B cell (primary cell): ENCODE results near the gene CNOT4. TPM values are rescaled to one million over a fixed set of nuclear protein-coding genes. Genes with fewer than 3 reads are reported as not detected.

Experiments used
- ATAC-seq: fragments of 200-7000 bp; cut with Tn5 transposase; one replicate; pipeline ENCODE4 v1.10.0; 2021; ENCODE audit warnings: low read depth, mild to moderate bottlenecking, moderate number of reproducible peaks, moderate library complexity
- CTCF ChIA-PET: fragments of 350-600 bp; sonication (Branson Sonifier 250); formaldehyde crosslinking; loops from one replicate; lab custom pipeline; 2021; ENCODE audit warnings: antibody characterized with exemption, inconsistent platforms; lab: Charles Lee
- POLR2A ChIA-PET: fragments of 350-600 bp; sonication (Branson Sonifier 250); formaldehyde crosslinking; loops from one replicate; lab custom pipeline; 2021; ENCODE audit warnings: antibody characterized with exemption; lab: Charles Lee
- DNase-seq: peaks from one replicate; pipeline ENCODE4 v3.0.0; 2013
- H2AFZ ChIP-seq: 2 replicates; pipeline ENCODE4 v1.6.1; 2012; ENCODE audit warnings: mild to moderate bottlenecking, low read depth, low read length; ENCODE audit not compliant: insufficient read depth, poor library complexity, severe bottlenecking
- H3K27ac ChIP-seq, 2 donors: 1 replicate in 1 of 2; 2 replicates in 1 of 2; pipeline ENCODE4 v1.5.1; 2012 to 2013; ENCODE audit warnings: low read length in 2 of 2, mild to moderate bottlenecking in 2 of 2, moderate library complexity in 1 of 2
- H3K27me3 ChIP-seq, 4 experiments: fragments of 200-600 bp in 1 of 4; sonication (generic) in 1 of 4; replicated peaks in 1 of 4; 1 replicate in 2 of 4; 2 replicates in 2 of 4; pipeline versions ENCODE4 v1.6.1 to v1.7.0; 2013 to 2016; ENCODE audit warnings: low read length in 3 of 4, mild to moderate bottlenecking in 2 of 4, mixed read lengths in 1 of 4, moderate library complexity in 1 of 4; ENCODE audit not compliant: insufficient read depth in 4 of 4, control insufficient read depth in 3 of 4; ENCODE audit errors: control extremely low read depth in 1 of 4
- H3K36me3 ChIP-seq, 2 experiments: replicated peaks in 1 of 2; 1 replicate in 1 of 2; 2 replicates in 1 of 2; pipeline versions ENCODE4 v1.6.1 to v1.7.1; 2013; ENCODE audit warnings: low read length in 1 of 2; ENCODE audit not compliant: insufficient read depth in 2 of 2, control insufficient read depth in 1 of 2; ENCODE audit errors: control extremely low read depth in 1 of 2, extremely low read depth in 1 of 2
- H3K4me1 ChIP-seq, 2 donors: fragments of 200-600 bp in 1 of 2; sonication (generic) in 1 of 2; 1 replicate in 1 of 2; 2 replicates in 1 of 2; pipeline versions ENCODE4 v1.5.1 to v1.6.1; 2013 to 2017; ENCODE audit warnings: low read length in 2 of 2; ENCODE audit not compliant: control insufficient read depth in 2 of 2, insufficient read depth in 2 of 2
- H3K4me2 ChIP-seq: replicated peaks from 2 replicates; pipeline ENCODE3; 2012; ENCODE audit warnings: mild to moderate bottlenecking, low read depth, low read length; ENCODE audit not compliant: poor library complexity, severe bottlenecking
- H3K4me3 ChIP-seq, 5 experiments: fragments of 200-600 bp in 1 of 5; sonication (generic) in 1 of 5; 1 replicate in 3 of 5; 2 replicates in 2 of 5; pipeline versions ENCODE4 v1.5.1 to v1.7.0; 2011 to 2016; ENCODE audit warnings: low read length in 4 of 5, mild to moderate bottlenecking in 4 of 5, low read depth in 2 of 5, control low read depth in 1 of 5, moderate library complexity in 1 of 5; ENCODE audit not compliant: insufficient read depth in 1 of 5; ENCODE audit errors: control extremely low read depth in 1 of 5, extremely low read depth in 1 of 5
- H3K79me2 ChIP-seq: fragments of 200-600 bp; sonication (generic); one replicate; pipeline ENCODE4 v1.6.0; 2016; ENCODE audit warnings: low read length; ENCODE audit not compliant: control insufficient read depth, insufficient read depth
- H3K9ac ChIP-seq: fragments of 200-600 bp; sonication (generic); 2 replicates; pipeline ENCODE4 v1.6.1; 2017; ENCODE audit warnings: mild to moderate bottlenecking, low read length, moderate library complexity
- H3K9me3 ChIP-seq, 3 donors: one replicate each; pipeline versions ENCODE4 v1.6.1 to v1.7.1; 2013; ENCODE audit warnings: low read length in 2 of 3; ENCODE audit not compliant: control insufficient read depth in 2 of 3, insufficient read depth in 1 of 3; ENCODE audit errors: control extremely low read depth in 1 of 3
- H4K20me1 ChIP-seq: 2 replicates; pipeline ENCODE4 v1.6.0; 2012; ENCODE audit warnings: mild to moderate bottlenecking, low read length; ENCODE audit not compliant: insufficient read depth, control insufficient read depth, poor library complexity, severe bottlenecking
- H3K27ac Mint-ChIP-seq: one replicate; pipeline ENCODE4 v1.8.0; 2021; ENCODE audit warnings: mixed read lengths
- H3K27me3 Mint-ChIP-seq: one replicate; pipeline ENCODE4 v1.8.0; 2021; ENCODE audit warnings: mixed read lengths
- H3K4me1 Mint-ChIP-seq: one replicate; pipeline ENCODE4 v1.8.0; 2021; ENCODE audit warnings: mixed read lengths
- H3K4me3 Mint-ChIP-seq: one replicate; pipeline ENCODE4 v1.8.0; 2021; ENCODE audit warnings: mixed read lengths
- H3K9me3 Mint-ChIP-seq: one replicate; pipeline ENCODE4 v1.8.0; 2022; ENCODE audit warnings: mixed read lengths; ENCODE audit not compliant: insufficient read depth
- CTCF ChIP-seq: fragments of 200-600 bp; IDR thresholded peaks from one replicate; pipeline ENCODE4 v1.8.0; 2022; ENCODE audit warnings: antibody characterized with exemption, mild to moderate bottlenecking
- EZH2 ChIP-seq: IDR thresholded peaks from 2 replicates; pipeline ENCODE4 v1.6.1; 2012; ENCODE audit warnings: borderline replicate concordance, low read depth, mild to moderate bottlenecking, moderate library complexity, low read length; ENCODE audit not compliant: insufficient read depth, poor library complexity, severe bottlenecking
- WGBS: methylation state at CpG from one replicate; pipeline ENCODE4 v1.1.5; 2013; ENCODE audit warnings: missing lambda C conversion rate; ENCODE audit not compliant: insufficient coverage; 5-methylcytosine and 5-hydroxymethylcytosine counted together
- intact Hi-C: fragments of 100-400 bp; cut with micrococcal nuclease; formaldehyde crosslinking; loops from one replicate; pipeline ENCODE4 v1.10.0; 2022
- polyA plus RNA-seq: library from polyadenylated mRNA; depleted of rRNA; stranded (reverse); fragments of >200 nt; gene quantifications from 2 replicates; pipeline ENCODE4 v1.2.3, GENCODE V29; 2012
- total RNA-seq, 2 donors: library from RNA; stranded (reverse); fragments of 120-200 nt in 1 of 2; gene quantifications; 1 replicate in 1 of 2; 2 replicates in 1 of 2; pipeline versions ENCODE4 v1.2.3 to v1.2.4, GENCODE V29; 2013 to 2022

The CNOT4 gene
- total and polyA plus RNA-seq, 2 donors (not counting 1 experiment from before 2014, with no cell fraction given) = 9.8 to 52.1 TPM

GRCh38 chr7:135389971-135390370 is 119.9 kb downstream of the CNOT4 start:
- Mint-ChIP-seq H3K27me3 (no peaks in the 10 kb centered on the region), H3K9me3 (no peaks in the 10 kb centered on the region), H3K4me3 (no peak overlapping the region), H3K27ac (no peak overlapping the region), H3K4me1 (peaks cover 19% of the 10 kb centered on the region)
- no peaks in the 10 kb centered on the region for H3K27me3 ChIP-seq
- WGBS = no CpG with 5 or more reads among the region's 3 CpGs
- ATAC-seq = no peak
- H4K20me1 ChIP-seq = no peaks in the 10 kb centered on the region
- no peak overlapping the region for H2AFZ ChIP-seq
- intact Hi-C loops = no loop called here
- no peak overlapping the region for H3K27ac ChIP-seq
- CTCF ChIA-PET = no interaction called here
- POLR2A ChIA-PET = no interaction called here
- no peak overlapping the region for H3K9ac ChIP-seq
- no peaks in the 10 kb centered on the region for H3K9me3 ChIP-seq
- peaks cover 13 to 24% of the 10 kb centered on the region in 2 experiments for H3K36me3 ChIP-seq
- DNase-seq = no peak
- H3K4me2 ChIP-seq = no peak overlapping the region
- H3K4me3 ChIP-seq = no peak overlapping the region
- no peak for TF ChIP-seq CTCF
- no peak for TF ChIP-seq EZH2
- H3K4me1 ChIP-seq = peaks cover 0 to 14% of the 10 kb centered on the region in 2 donors
- H3K79me2 ChIP-seq = no peaks in the 10 kb centered on the region

- CTCF ChIA-PET = no interaction called here
- Mint-ChIP-seq H3K9me3 (no peaks in the 10 kb centered on the region), H3K4me3 (no peak overlapping the region), H3K27me3 (no peaks in the 10 kb centered on the region), H3K4me1 (peaks cover 19% of the 10 kb centered on the region), H3K27ac (no peak overlapping the region)
- POLR2A ChIA-PET = no interaction called here
- Histone ChIP-seq H3K4me1 (peaks cover 0 to 14% of the 10 kb centered on the region in 2 donors), H3K4me2 (no peak overlapping the region), H3K36me3 (peaks cover 7 to 15% of the 10 kb centered on the region in 2 experiments), H3K27ac (no peak overlapping the region), H3K27me3 (no peaks in the 10 kb centered on the region), H3K4me3 (no peak overlapping the region), H2AFZ (no peak overlapping the region), H4K20me1 (no peaks in the 10 kb centered on the region), H3K9me3 (no peaks in the 10 kb centered on the region), H3K79me2 (no peaks in the 10 kb centered on the region), H3K9ac (no peak overlapping the region)
- WGBS = no CpG with 5 or more reads among the region's 3 CpGs
- TF ChIP-seq CTCF (no peak), EZH2 (no peak)
- DNase-seq (no peak), ATAC-seq (no peak)
- intact Hi-C loops = no loop called here
Observed at GRCh38 chr7:135388616-135389015, 121.3 kb downstream of the CNOT4 start.
